Chondrocyte (in vitro differentiated cells): ENCODE measurements around the gene RALGAPA2. TPM values are rescaled to one million over a fixed set of nuclear protein-coding genes. Genes with fewer than 3 reads are reported as not detected.

Source experiments
- DNase-seq: peaks from one replicate; pipeline ENCODE4 v3.0.0; 2021; ENCODE audit warnings: mixed read lengths, low spot score
- H3K27ac Mint-ChIP-seq: one replicate; pipeline ENCODE4 v1.8.0; 2021; ENCODE audit warnings: mild to moderate bottlenecking, moderate library complexity, mixed read lengths; ENCODE audit not compliant: unreplicated experiment
- H3K27me3 Mint-ChIP-seq: 2 replicates; pipeline ENCODE4 v1.8.0; 2021; ENCODE audit warnings: low read depth, mixed read lengths
- H3K36me3 Mint-ChIP-seq: 2 replicates; pipeline ENCODE4 v1.8.0; 2021; ENCODE audit warnings: low read depth, mixed read lengths
- H3K4me1 Mint-ChIP-seq: 2 replicates; pipeline ENCODE4 v1.8.0; 2021; ENCODE audit warnings: low read depth, mild to moderate bottlenecking, mixed read lengths
- H3K4me3 Mint-ChIP-seq: one replicate; pipeline ENCODE4 v1.8.0; 2021; ENCODE audit warnings: mild to moderate bottlenecking, moderate library complexity, mixed read lengths; ENCODE audit not compliant: unreplicated experiment
- H3K9me3 Mint-ChIP-seq: 2 replicates; pipeline ENCODE4 v1.8.0; 2021; ENCODE audit warnings: low read depth, mixed read lengths
- CTCF ChIP-seq: fragments of 200-600 bp; sonication (generic); IDR thresholded peaks from 2 replicates; pipeline ENCODE4 v1.5.0; 2021; ENCODE audit warnings: antibody characterized with exemption, mild to moderate bottlenecking, moderate library complexity
- total RNA-seq: library from RNA; stranded (reverse); gene quantifications from 3 replicates; pipeline ENCODE4 v1.2.1, GENCODE V29; 2021

Gene RALGAPA2
- total RNA-seq, 1 donor from 2014 or later = 9.5 TPM

- Mint-ChIP-seq H3K27ac (no peak overlapping the region), H3K27me3 (peaks cover 9% of the 10 kb centered on the region), H3K9me3 (no peaks in the 10 kb centered on the region), H3K36me3 (no peaks in the 10 kb centered on the region), H3K4me1 (peaks cover 17% of the 10 kb centered on the region), H3K4me3 (no peak overlapping the region)
- TF ChIP-seq CTCF = no peak
- no peak for DNase-seq
These were observed 28.9 kb upstream of the RALGAPA2 start for GRCh38 chr20:20741087-20742045.

- H3K4me3 Mint-ChIP-seq = no peak overlapping the region
- no peaks in the 10 kb centered on the region for H3K9me3 Mint-ChIP-seq
- no peak for TF ChIP-seq CTCF
- H3K36me3 Mint-ChIP-seq = no peaks in the 10 kb centered on the region
- peaks cover 9% of the 10 kb centered on the region for H3K27me3 Mint-ChIP-seq
- peaks cover 17% of the 10 kb centered on the region for H3K4me1 Mint-ChIP-seq
- DNase-seq = no peak
- H3K27ac Mint-ChIP-seq = no peak overlapping the region
These were observed 28.1 kb upstream of the RALGAPA2 start for GRCh38 chr20:20740541-20740940.

- H3K4me1 Mint-ChIP-seq = peaks cover 15% of the 10 kb centered on the region
- peaks cover 9% of the 10 kb centered on the region for H3K27me3 Mint-ChIP-seq
- H3K27ac Mint-ChIP-seq = no peak overlapping the region
- no peak for TF ChIP-seq CTCF
- H3K4me3 Mint-ChIP-seq = no peak overlapping the region
- no peaks in the 10 kb centered on the region for H3K9me3 Mint-ChIP-seq
- H3K36me3 Mint-ChIP-seq = no peaks in the 10 kb centered on the region
- DNase-seq = no peak
These were observed 24.7 kb upstream of the RALGAPA2 start for GRCh38 chr20:20737158-20737557.

GRCh38 chr20:20736303-20736702 lies 23.9 kb upstream of the RALGAPA2 start:
- no peak for DNase-seq
- H3K4me1 Mint-ChIP-seq = peaks cover 24% of the 10 kb centered on the region
- no peaks in the 10 kb centered on the region for H3K36me3 Mint-ChIP-seq
- no peak overlapping the region for H3K4me3 Mint-ChIP-seq
- no peak overlapping the region for H3K27ac Mint-ChIP-seq
- no peak for TF ChIP-seq CTCF
- peaks cover 9% of the 10 kb centered on the region for H3K27me3 Mint-ChIP-seq
- H3K9me3 Mint-ChIP-seq = no peaks in the 10 kb centered on the region

- TF ChIP-seq CTCF = no peak
- Mint-ChIP-seq H3K4me1 (peaks cover 29% of the 10 kb centered on the region), H3K36me3 (no peaks in the 10 kb centered on the region), H3K9me3 (no peaks in the 10 kb centered on the region), H3K4me3 (no peak overlapping the region), H3K27me3 (peaks cover 4% of the 10 kb centered on the region), H3K27ac (no peak overlapping the region)
- no peak for DNase-seq
These were observed 22.1 kb upstream of the RALGAPA2 start for GRCh38 chr20:20734475-20734948.
